Measurements from ENCODE around the gene GPR34. TPM values are rescaled to one million over a fixed set of nuclear protein-coding genes. Genes with fewer than 3 reads are reported as not detected.

Gene GPR34
- total and polyA plus RNA-seq, 4 donors = 1.7 to 9.0 (median 4.3) TPM

- H3K4me3 ChIP-seq (ENCODE audit: low read depth in 1 of 3, low read length in 3 of 3) = no peak overlapping the region
- TF ChIP-seq FOXA2 (IDR thresholded peaks at IDR 0.05) = no peak
- TF ChIP-seq CTCF (IDR thresholded peaks at IDR 0.05; ENCODE audit: low read depth, low read length, missing input control) = no peak
- no peak for TF ChIP-seq MAX (IDR thresholded peaks at IDR 0.05)
- no peak for TF ChIP-seq YY1 (IDR thresholded peaks at IDR 0.05)
- TF ChIP-seq JUND (IDR thresholded peaks at IDR 0.05) = no peak
- TF ChIP-seq ATF3 (IDR thresholded peaks at IDR 0.05) = no peak
- TF ChIP-seq TAF1 (conservative IDR thresholded peaks at IDR 0.05) = no peak
- TF ChIP-seq FOXA1 (IDR thresholded peaks at IDR 0.05) = no peak
- no peak for TF ChIP-seq GABPA (IDR thresholded peaks at IDR 0.05 in 1 of 2, conservative IDR thresholded peaks at IDR 0.05 in 1 of 2)
- TF ChIP-seq HNF4G (IDR thresholded peaks at IDR 0.05) = no peak
- no peak for TF ChIP-seq RAD21 (IDR thresholded peaks at IDR 0.05)
- TF ChIP-seq SP1 (IDR thresholded peaks at IDR 0.05) = no peak
- TF ChIP-seq NR2F2 (IDR thresholded peaks at IDR 0.05) = no peak
- TF ChIP-seq REST (IDR thresholded peaks at IDR 0.05) = no peak
- TF ChIP-seq HNF4A (conservative IDR thresholded peaks at IDR 0.05) = no peak
- TF ChIP-seq RXRA (IDR thresholded peaks at IDR 0.05) = no peak
- TF ChIP-seq EGR1 (IDR thresholded peaks at IDR 0.05; ENCODE audit: low read depth in 2 of 2) = no peak
- no peak for DNase-seq (ENCODE audit: low spot score)
- H3K27me3 ChIP-seq (ENCODE audit: control insufficient read depth in 4 of 4, insufficient read depth in 4 of 4, low read length in 3 of 4) = no peaks in the 10 kb centered on the region
- no peaks in the 10 kb centered on the region for H3K36me3 ChIP-seq (ENCODE audit: control insufficient read depth in 4 of 4, insufficient read depth in 3 of 4, low read depth in 1 of 4, low read length in 3 of 4)
- no peak overlapping the region for H3K27ac ChIP-seq (ENCODE audit: low read depth in 1 of 2, low read length in 2 of 2)
- H3K9me3 ChIP-seq (ENCODE audit: control insufficient read depth in 4 of 4, low read length in 3 of 4) = no peaks in the 10 kb centered on the region
- no peaks in the 10 kb centered on the region for H3K4me1 ChIP-seq (ENCODE audit: control insufficient read depth in 4 of 4, insufficient read depth in 4 of 4, low read length in 3 of 4)
- no peak overlapping the region for H3K9ac ChIP-seq (ENCODE audit: low read depth in 1 of 2, low read length in 2 of 2)
- WGBS = 44% methylated on average over 2 of the region's 2 CpGs
These were observed 41.3 kb downstream of the GPR34 start for GRCh38 chrX:41730081-41730480.

- H3K4me1 ChIP-seq (ENCODE audit: control insufficient read depth in 4 of 4, insufficient read depth in 4 of 4, low read length in 3 of 4) = no peaks in the 10 kb centered on the region
- no peak overlapping the region for H3K27ac ChIP-seq (ENCODE audit: low read depth in 1 of 2, low read length in 2 of 2)
- TF ChIP-seq MAX (IDR thresholded peaks at IDR 0.05) = no peak
- TF ChIP-seq ATF3 (IDR thresholded peaks at IDR 0.05) = no peak
- no peak for TF ChIP-seq FOXA2 (IDR thresholded peaks at IDR 0.05)
- TF ChIP-seq HNF4A (conservative IDR thresholded peaks at IDR 0.05) = no peak
- TF ChIP-seq EGR1 (IDR thresholded peaks at IDR 0.05; ENCODE audit: low read depth in 2 of 2) = no peak
- TF ChIP-seq YY1 (IDR thresholded peaks at IDR 0.05) = no peak
- TF ChIP-seq JUND (IDR thresholded peaks at IDR 0.05) = no peak
- TF ChIP-seq TAF1 (conservative IDR thresholded peaks at IDR 0.05) = no peak
- no peak for TF ChIP-seq RAD21 (IDR thresholded peaks at IDR 0.05)
- TF ChIP-seq ZBTB33 (IDR thresholded peaks at IDR 0.05) = no peak
- TF ChIP-seq SP1 (IDR thresholded peaks at IDR 0.05) = no peak
- TF ChIP-seq NR2F2 (IDR thresholded peaks at IDR 0.05) = no peak
- TF ChIP-seq HNF4G (IDR thresholded peaks at IDR 0.05) = no peak
- TF ChIP-seq FOXA1 (IDR thresholded peaks at IDR 0.05) = no peak
- TF ChIP-seq REST (IDR thresholded peaks at IDR 0.05) = no peak
- no peak overlapping the region for H3K9ac ChIP-seq (ENCODE audit: low read depth in 1 of 2, low read length in 2 of 2)
- H3K4me3 ChIP-seq (ENCODE audit: low read depth in 1 of 3, low read length in 3 of 3) = no peak overlapping the region
- DNase-seq (ENCODE audit: low spot score) = no peak
- WGBS = 92% methylated on average over 2 of the region's 2 CpGs
- no peaks in the 10 kb centered on the region for H3K27me3 ChIP-seq (ENCODE audit: control insufficient read depth in 4 of 4, insufficient read depth in 4 of 4, low read length in 3 of 4)
- no peaks in the 10 kb centered on the region for H3K9me3 ChIP-seq (ENCODE audit: control insufficient read depth in 4 of 4, low read length in 3 of 4)
- H3K36me3 ChIP-seq (ENCODE audit: control insufficient read depth in 4 of 4, insufficient read depth in 3 of 4, low read depth in 1 of 4, low read length in 3 of 4) = no peaks in the 10 kb centered on the region
These were observed 43.5 kb downstream of the GPR34 start for GRCh38 chrX:41732260-41732659.

All from liver (tissue), 9 donors.